Esophagus (tissue), 2 donors: ENCODE data around the gene PSG3. TPM values are rescaled to one million over a fixed set of nuclear protein-coding genes. Genes with fewer than 3 reads are reported as not detected.
"Not testable (repeated sequence)": the region's sequence is repeated elsewhere in the genome, so short reads cannot be mapped to it uniquely, and the experiment has no call there.

ENCODE experiments used
- H3K27ac ChIP-seq, 2 donors: one replicate each; pipeline ENCODE4 v1.5.1; 2013; ENCODE audit warnings: low read depth in 2 of 2, mild to moderate bottlenecking in 2 of 2, inconsistent platforms in 1 of 2, low read length in 1 of 2, moderate library complexity in 1 of 2
- H3K27me3 ChIP-seq, 2 donors: one replicate each; pipeline ENCODE4 v1.6.1; 2013; ENCODE audit warnings: low read length in 2 of 2, control low read depth in 1 of 2, mild to moderate bottlenecking in 1 of 2; ENCODE audit not compliant: insufficient read depth in 2 of 2, control insufficient read depth in 1 of 2
- H3K36me3 ChIP-seq, 2 donors: one replicate each; pipeline ENCODE4 v1.6.1; 2013; ENCODE audit warnings: low read length in 1 of 2; ENCODE audit not compliant: control insufficient read depth in 2 of 2, insufficient read depth in 2 of 2
- H3K4me1 ChIP-seq, 2 donors: one replicate each; pipeline ENCODE4 v1.6.1; 2013; ENCODE audit warnings: low read length in 1 of 2; ENCODE audit not compliant: control insufficient read depth in 2 of 2, insufficient read depth in 2 of 2
- H3K4me3 ChIP-seq, 2 donors: one replicate each; pipeline ENCODE4 v1.5.1; 2013; ENCODE audit warnings: low read length in 2 of 2, mild to moderate bottlenecking in 2 of 2, low read depth in 1 of 2, moderate library complexity in 1 of 2
- H3K9me3 ChIP-seq, 2 donors: one replicate each; pipeline ENCODE4 v1.6.1; 2013; ENCODE audit warnings: mild to moderate bottlenecking in 2 of 2, low read depth in 1 of 2, low read length in 1 of 2, moderate library complexity in 1 of 2; ENCODE audit not compliant: control insufficient read depth in 2 of 2, insufficient read depth in 1 of 2
- WGBS, 2 donors: extraction: QIAGEN DNeasy Blood & Tissue Kit; methylation state at CpG; one replicate each; pipeline ENCODE4 v1.1.7; 2013; 5-methylcytosine and 5-hydroxymethylcytosine counted together
- polyA plus RNA-seq, 2 donors: library from polyadenylated mRNA; stranded (reverse); fragments of 200-250 nt; gene quantifications; one replicate each; pipeline ENCODE4 v1.2.3, GENCODE V29; 2013
- donor health status: healthy with polysubstance abuse.
- donor health status: Bipolar disorder and iron deficiency.

PSG3 gene
- polyA plus RNA-seq, 2 donors: not detected

DNA sequence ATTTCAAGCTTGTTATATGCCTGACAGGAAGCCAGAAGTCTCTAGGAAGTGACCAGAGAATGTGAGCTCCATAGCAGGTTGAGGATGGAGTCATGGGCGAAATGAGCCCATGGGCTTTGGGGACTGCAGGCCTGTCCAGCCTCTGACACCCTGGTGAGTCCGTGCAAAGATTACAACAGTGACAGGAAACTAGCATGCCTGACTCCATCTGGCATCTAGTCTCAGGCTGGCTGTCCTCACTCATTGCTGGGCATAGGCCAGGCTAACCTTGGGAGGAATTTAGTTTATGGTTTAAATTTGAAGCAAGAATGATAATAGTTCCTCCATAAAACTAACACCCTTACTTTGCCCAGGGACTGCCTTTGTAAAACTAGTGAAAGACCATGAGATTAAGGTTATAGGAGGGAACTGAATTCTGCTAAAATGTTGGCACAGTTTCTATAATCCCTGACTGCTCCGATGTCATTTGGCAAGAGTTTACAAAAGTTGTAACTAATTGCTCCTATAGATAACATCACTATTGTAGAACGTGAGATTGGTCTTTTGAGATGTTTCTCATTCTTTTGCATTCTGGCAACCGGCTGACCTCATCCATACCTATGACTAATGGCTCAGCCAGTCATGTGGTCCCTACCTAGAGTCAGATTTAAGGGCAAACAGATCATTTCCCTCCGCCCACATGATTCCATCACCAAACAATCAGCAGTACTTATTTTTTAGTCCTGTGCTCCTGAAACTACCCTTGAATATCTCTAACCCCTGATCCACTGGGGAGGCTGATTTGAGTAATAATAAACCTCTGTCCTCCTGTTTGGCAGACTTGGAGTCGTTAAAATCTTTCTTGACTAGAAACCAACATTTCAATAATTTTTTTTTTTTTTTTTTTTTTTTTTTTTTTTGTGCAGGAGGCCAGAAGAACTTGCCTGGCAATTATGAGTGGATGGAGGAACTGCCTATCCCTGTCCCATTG is 21.0 kb upstream of the PSG3 start:
- H3K27me3 ChIP-seq: not testable (repeated sequence)

DNA sequence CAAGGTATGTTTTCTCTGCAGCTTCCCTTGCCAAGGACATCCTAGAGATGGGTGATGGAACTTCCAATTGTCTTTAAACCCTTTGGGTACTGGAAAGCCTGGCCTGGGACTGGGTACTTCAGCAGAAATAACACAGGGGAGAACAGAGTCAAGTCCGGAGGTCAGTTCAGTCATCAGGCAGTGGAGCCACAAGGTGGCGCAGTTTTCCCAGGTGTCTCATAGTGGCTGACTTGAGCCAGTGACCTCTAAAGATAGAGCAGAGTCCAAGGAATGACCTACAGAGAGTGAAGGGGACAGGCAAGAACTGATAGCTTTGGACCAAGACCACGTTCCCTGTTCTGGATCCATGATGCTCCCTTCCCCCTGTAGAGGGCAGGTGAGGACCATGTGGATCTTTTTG is 18.4 kb upstream of the PSG3 start:
- not testable (repeated sequence) for H3K27me3 ChIP-seq, H3K4me1 ChIP-seq, H3K27ac ChIP-seq, H3K9me3 ChIP-seq, H3K36me3 ChIP-seq, H3K4me3 ChIP-seq
- 18 to 26% methylated on average over 3 of the region's 3 CpGs for WGBS, 2 donors

More for the DNA sequence above, 21.0 kb upstream of the PSG3 start:
- H3K4me1 ChIP-seq, H3K36me3 ChIP-seq, H3K27ac ChIP-seq, H3K4me3 ChIP-seq, H3K9me3 ChIP-seq: not testable (repeated sequence)
- 44 to 46% methylated on average over 7 of the region's 7 CpGs for WGBS, 2 donors

DNA sequence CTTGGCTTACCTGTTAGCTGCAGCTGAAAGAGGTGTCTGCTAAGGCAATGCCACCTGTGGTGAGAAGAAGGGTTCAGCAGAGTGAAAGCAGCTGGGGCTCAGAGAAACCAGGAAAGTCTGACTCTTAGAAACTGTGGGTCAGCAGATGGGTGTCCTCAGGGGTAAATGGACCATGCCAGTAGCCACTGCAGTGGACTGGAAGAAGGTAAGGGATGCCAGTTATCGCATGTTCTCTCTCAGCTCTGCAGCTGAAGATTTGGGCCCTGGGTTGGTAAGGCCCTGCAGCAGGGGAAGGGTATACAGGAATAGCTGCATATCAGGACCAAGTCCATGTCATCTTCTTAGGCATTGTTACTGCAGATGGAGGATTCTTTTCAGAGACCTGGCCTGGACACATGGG is 12.0 kb upstream of the PSG3 start:
- WGBS, 2 donors: 95 to 97% methylated on average over 1 of the region's 1 CpG
- H3K4me3 ChIP-seq, H3K36me3 ChIP-seq, H3K4me1 ChIP-seq, H3K9me3 ChIP-seq, H3K27me3 ChIP-seq, H3K27ac ChIP-seq: not testable (repeated sequence)

- WGBS, 2 donors: 25 to 26% methylated on average over 14 of the region's 14 CpGs
- not testable (repeated sequence) for H3K4me3 ChIP-seq, H3K27ac ChIP-seq, H3K4me1 ChIP-seq, H3K36me3 ChIP-seq, H3K9me3 ChIP-seq, H3K27me3 ChIP-seq
Measured at GRCh38 chr19:42741726-42742607, 1.7 kb upstream of the PSG3 start.

- H3K36me3 ChIP-seq, H3K4me3 ChIP-seq, H3K27ac ChIP-seq, H3K9me3 ChIP-seq, H3K4me1 ChIP-seq, H3K27me3 ChIP-seq: not testable (repeated sequence)
- WGBS, 2 donors: 35 to 44% methylated on average over 2 of the region's 2 CpGs
Measured at GRCh38 chr19:42737581-42738011, 2.7 kb downstream of the PSG3 start.

DNA sequence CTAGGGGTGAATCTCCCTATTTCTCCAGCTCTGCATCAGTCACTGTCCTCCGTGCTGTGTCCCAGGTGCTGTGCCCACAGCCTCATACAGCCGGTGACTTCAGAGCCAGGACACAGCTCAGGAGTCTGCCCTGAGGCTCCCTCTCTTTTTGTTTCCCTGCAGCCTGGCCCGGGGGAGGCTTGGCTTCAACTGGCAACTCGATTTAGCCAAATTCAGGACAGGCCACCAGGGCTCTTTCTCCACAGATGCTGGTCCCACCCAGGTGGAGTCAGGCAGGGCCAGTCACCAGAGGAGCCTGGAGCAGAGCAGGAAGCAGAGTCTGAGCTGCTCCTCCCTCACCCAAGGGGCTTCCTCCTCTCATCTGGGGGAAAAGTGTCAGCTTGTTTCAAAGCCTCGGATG is 11.9 kb downstream of the PSG3 start:
- H3K9me3 ChIP-seq, H3K36me3 ChIP-seq, H3K4me1 ChIP-seq, H3K27me3 ChIP-seq, H3K4me3 ChIP-seq, H3K27ac ChIP-seq: not testable (repeated sequence)
- WGBS, 2 donors: 54 to 57% methylated on average over 5 of the region's 5 CpGs

GRCh38 chr19:42714000-42714399 is 26.3 kb downstream of the PSG3 start:
- not testable (repeated sequence) for H3K27me3 ChIP-seq, H3K4me1 ChIP-seq, H3K27ac ChIP-seq, H3K4me3 ChIP-seq, H3K36me3 ChIP-seq, H3K9me3 ChIP-seq
- WGBS, 2 donors: 61 to 67% methylated on average over 1 of the region's 1 CpG

DNA sequence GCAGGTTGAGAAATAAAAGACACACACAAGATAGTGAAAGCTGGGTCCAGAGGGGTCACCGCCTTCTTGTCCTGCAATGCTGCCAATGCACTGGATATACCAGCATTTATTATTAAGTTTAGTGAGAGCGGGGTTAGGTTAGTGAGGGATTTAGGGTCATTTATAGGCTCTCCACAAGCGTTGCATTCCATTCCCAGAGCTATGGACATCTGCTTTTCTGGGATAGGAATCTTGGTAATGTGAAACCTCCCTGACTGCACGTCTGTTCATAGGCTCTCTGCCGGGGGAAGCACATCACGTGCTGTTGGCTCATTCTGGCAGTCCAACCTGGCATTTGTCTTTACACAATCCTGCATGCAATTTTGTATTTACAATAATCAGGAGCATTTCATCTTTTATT is 27.5 kb downstream of the PSG3 start:
- not testable (repeated sequence) for H3K4me1 ChIP-seq, H3K27me3 ChIP-seq, H3K9me3 ChIP-seq, H3K36me3 ChIP-seq, H3K27ac ChIP-seq, H3K4me3 ChIP-seq
- 74 to 77% methylated on average over 6 of the region's 6 CpGs for WGBS, 2 donors

- H3K27ac ChIP-seq, H3K27me3 ChIP-seq, H3K4me3 ChIP-seq, H3K36me3 ChIP-seq, H3K4me1 ChIP-seq, H3K9me3 ChIP-seq: not testable (repeated sequence)
- 59 to 75% methylated on average over 1 of the region's 1 CpG for WGBS, 2 donors
Measured at GRCh38 chr19:42710986-42711385, 29.3 kb downstream of the PSG3 start.
